Body of pancreas (tissue), 4 donors: Measurements from ENCODE around the gene ZNF534. TPM values are rescaled to one million over a fixed set of nuclear protein-coding genes. Genes with fewer than 3 reads are reported as not detected.

Experiments
- ATAC-seq: fragments of 150-250 bp; one replicate; pipeline ENCODE4 v1.9.1; 2016
- DNase-seq, 4 donors: peaks; one replicate each; pipeline ENCODE4 v3.0.0-alpha.2; 2019
- H3K27ac ChIP-seq, 4 donors: fragments of 200-600 bp; sonication (generic); 1 replicate in 3 of 4; 2 replicates in 1 of 4; pipeline versions ENCODE4 v1.5.1 to v1.6.1; 2016 to 2019; ENCODE audit warnings: mild to moderate bottlenecking in 1 of 4, mixed read lengths in 1 of 4, moderate library complexity in 1 of 4
- H3K27me3 ChIP-seq, 2 donors: fragments of 200-600 bp; sonication (generic); one replicate each; pipeline ENCODE4 v1.6.0; 2016; ENCODE audit warnings: mild to moderate bottlenecking in 1 of 2
- H3K36me3 ChIP-seq, 2 donors: fragments of 200-600 bp; sonication (generic); replicated peaks in 1 of 2; 2 replicates each; pipeline ENCODE4 v1.5.1; 2016; ENCODE audit warnings: low read depth in 2 of 2; ENCODE audit not compliant: insufficient read depth in 1 of 2
- H3K4me1 ChIP-seq: fragments of 200-600 bp; sonication (generic); one replicate; pipeline ENCODE4 v1.6.0; 2016
- H3K4me3 ChIP-seq, 2 donors: fragments of 200-600 bp; sonication (generic); 1 replicate in 1 of 2; 2 replicates in 1 of 2; pipeline ENCODE4 v1.5.1; 2016 to 2019
- H3K9me3 ChIP-seq, 3 donors: fragments of 200-600 bp; sonication (generic); 1 replicate in 2 of 3; 2 replicates in 1 of 3; pipeline ENCODE4 v1.5.1; 2016
- POLR2A ChIP-seq, 3 donors: fragments of 450-650 bp; IDR thresholded peaks; one replicate each; pipeline ENCODE4 v1.6.1; 2016; ENCODE audit warnings: antibody characterized with exemption in 3 of 3, mild to moderate bottlenecking in 2 of 3
- WGBS, 2 donors: methylation state at CpG; one replicate each; pipeline ENCODE4 v1.1.5; 2017; 5-methylcytosine and 5-hydroxymethylcytosine counted together
- intact Hi-C: fragments of 100-400 bp; cut with DNase I; formaldehyde crosslinking; loops from one replicate; pipeline ENCODE4 v1.15.1; 2023
- total RNA-seq, 2 donors: library from RNA; depleted of rRNA; stranded (reverse); fragments of >200 nt; gene quantifications; one replicate each; pipeline ENCODE4 v1.1.0, GENCODE V29; 2016
- TF ChIP-seq, protein P1 (sequence below), 7 experiments: fragments of 450-650 bp in 4 of 7; fragments of 200-600 bp in 3 of 7; sonication (generic) in 3 of 7; IDR thresholded peaks; one replicate each; pipeline ENCODE4 v1.5.1; 2016 to 2019; ENCODE audit warnings: antibody characterized with exemption in 7 of 7

ZNF534 gene
- total RNA-seq, 2 donors from 2014 or later, result not detected

DNA sequence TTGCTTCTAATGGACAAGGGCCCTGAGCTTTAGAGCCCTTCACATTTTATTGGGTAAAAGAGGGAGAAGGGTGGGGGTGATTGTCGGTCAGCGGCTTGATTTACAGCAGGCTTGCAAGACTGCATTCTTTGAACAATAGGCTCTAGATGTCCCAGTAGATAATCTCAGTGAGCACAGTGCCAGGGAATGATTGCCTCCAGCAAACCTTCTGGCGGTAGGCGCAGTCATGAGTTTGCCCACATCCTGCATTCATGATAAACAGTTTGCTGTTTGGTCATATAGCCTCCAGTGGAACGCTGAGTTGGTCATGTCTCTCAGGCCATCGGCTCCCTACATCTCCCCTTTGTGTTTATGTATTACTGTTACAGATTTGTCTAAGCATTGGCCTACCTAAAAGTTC is 18.7 kb upstream of the ZNF534 start:
- no peak overlapping the region for H3K27ac ChIP-seq
- H3K36me3 ChIP-seq, result peaks cover 30% of the 10 kb centered on the region in 2 donors
- H3K9me3 ChIP-seq, result peaks cover 0 to 46% (median 0%) of the 10 kb centered on the region in 3 donors
- ATAC-seq (no peak), DNase-seq (no peak)
- intact Hi-C loops, result no loop called here
- TF ChIP-seq, protein P1, sequence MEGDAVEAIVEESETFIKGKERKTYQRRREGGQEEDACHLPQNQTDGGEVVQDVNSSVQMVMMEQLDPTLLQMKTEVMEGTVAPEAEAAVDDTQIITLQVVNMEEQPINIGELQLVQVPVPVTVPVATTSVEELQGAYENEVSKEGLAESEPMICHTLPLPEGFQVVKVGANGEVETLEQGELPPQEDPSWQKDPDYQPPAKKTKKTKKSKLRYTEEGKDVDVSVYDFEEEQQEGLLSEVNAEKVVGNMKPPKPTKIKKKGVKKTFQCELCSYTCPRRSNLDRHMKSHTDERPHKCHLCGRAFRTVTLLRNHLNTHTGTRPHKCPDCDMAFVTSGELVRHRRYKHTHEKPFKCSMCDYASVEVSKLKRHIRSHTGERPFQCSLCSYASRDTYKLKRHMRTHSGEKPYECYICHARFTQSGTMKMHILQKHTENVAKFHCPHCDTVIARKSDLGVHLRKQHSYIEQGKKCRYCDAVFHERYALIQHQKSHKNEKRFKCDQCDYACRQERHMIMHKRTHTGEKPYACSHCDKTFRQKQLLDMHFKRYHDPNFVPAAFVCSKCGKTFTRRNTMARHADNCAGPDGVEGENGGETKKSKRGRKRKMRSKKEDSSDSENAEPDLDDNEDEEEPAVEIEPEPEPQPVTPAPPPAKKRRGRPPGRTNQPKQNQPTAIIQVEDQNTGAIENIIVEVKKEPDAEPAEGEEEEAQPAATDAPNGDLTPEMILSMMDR (IDR thresholded peaks at IDR 0.05), result no peak
- no peak for TF ChIP-seq POLR2A (IDR thresholded peaks at IDR 0.05)
- no peaks in the 10 kb centered on the region for H3K27me3 ChIP-seq
- 97 to 98% methylated on average over 6 of the region's 6 CpGs for WGBS, 2 donors
- no peak overlapping the region for H3K4me3 ChIP-seq
- H3K4me1 ChIP-seq, result no peaks in the 10 kb centered on the region

DNA sequence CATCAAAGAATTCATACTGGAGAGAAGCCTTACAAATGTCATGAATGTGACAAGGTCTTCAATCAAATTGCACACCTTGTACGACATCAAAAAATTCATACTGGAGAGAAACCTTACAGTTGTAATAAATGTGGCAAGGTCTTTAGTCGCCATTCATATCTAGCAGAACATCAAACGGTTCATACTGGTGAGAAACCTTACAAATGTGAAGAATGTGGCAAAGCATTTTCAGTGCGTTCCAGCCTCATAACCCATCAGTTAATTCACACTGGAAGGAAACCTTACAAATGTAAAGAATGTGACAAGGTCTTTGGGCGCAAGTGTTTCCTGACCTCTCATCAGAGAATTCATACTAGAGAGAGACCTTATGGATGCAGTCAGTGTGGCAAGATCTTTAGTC is 13.2 kb upstream of the ZNF534 start:
- 82 to 90% methylated on average over 5 of the region's 5 CpGs for WGBS, 2 donors
- Histone ChIP-seq H3K27ac (no peak overlapping the region), H3K27me3 (no peaks in the 10 kb centered on the region), H3K36me3 (peaks cover 0 to 8% of the 10 kb centered on the region in 2 donors), H3K9me3 (peaks cover 0 to 62% (median 0%) of the 10 kb centered on the region in 3 donors), H3K4me1 (no peaks in the 10 kb centered on the region), H3K4me3 (no peak overlapping the region)
- TF ChIP-seq, protein P1 (IDR thresholded peaks at IDR 0.05), result no peak
- no peak for TF ChIP-seq POLR2A (IDR thresholded peaks at IDR 0.05)
- no peak for ATAC-seq
- intact Hi-C loops, result no loop called here
- DNase-seq, result no peak

DNA sequence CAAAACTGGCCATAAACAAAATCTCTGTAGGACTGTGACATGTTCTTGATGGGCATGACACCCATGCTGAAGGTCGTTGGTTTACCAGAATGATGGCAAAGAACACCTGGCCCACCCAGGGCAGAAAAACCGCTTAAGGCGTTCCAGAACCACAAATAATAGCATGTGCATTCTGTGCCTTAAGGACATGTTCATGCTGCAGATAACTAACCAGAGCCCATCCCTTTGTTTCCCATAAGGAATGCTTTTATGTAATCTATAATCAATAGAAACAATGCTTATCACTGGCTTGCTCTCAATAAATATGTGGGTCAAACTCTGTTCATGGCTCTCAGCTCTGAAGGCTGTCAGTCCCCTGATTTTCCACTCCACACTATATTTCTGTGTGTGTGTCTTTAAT is 13.2 kb downstream of the ZNF534 start:
- DNase-seq, result no peak
- ATAC-seq, result no peak
- no peak overlapping the region for H3K27ac ChIP-seq
- no peak for TF ChIP-seq POLR2A (IDR thresholded peaks at IDR 0.05)
- TF ChIP-seq, protein P1 (IDR thresholded peaks at IDR 0.05), result no peak
- WGBS, 2 donors, result 52 to 61% methylated on average over 3 of the region's 3 CpGs
- H3K36me3 ChIP-seq, result no peaks in the 10 kb centered on the region
- peaks cover 0 to 29% (median 0%) of the 10 kb centered on the region in 3 donors for H3K9me3 ChIP-seq
- intact Hi-C loops, result no loop called here
- H3K4me3 ChIP-seq, result no peak overlapping the region
- H3K27me3 ChIP-seq, result no peaks in the 10 kb centered on the region
- no peaks in the 10 kb centered on the region for H3K4me1 ChIP-seq

DNA sequence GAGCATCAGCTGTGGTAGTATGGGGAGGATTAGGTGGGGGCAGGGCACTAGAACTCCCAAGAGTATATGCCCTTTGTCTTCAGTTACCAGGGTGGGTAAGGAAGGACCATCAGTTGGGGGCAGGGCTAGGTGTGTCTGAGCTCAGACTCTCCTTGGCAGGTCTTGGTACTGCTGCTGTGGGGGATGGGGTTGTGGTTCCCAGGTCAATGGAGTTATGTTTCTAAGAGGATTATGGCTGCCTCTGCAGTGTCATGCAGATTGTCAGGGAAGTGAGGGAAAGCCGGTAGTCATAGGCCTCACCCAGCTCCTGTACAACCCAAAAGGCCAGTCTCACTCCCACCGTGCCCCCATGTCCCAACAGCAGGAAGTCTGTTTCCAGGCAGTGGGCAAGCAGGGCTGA is 15.6 kb downstream of the ZNF534 start:
- TF ChIP-seq, protein P1 (IDR thresholded peaks at IDR 0.05), result no peak
- DNase-seq (no peak), ATAC-seq (no peak)
- WGBS, 2 donors, result 38% methylated on average over 2 of the region's 2 CpGs; no CpG with 5 or more reads in 1 of the 2 donors
- Histone ChIP-seq H3K4me3 (no peak overlapping the region), H3K4me1 (no peaks in the 10 kb centered on the region), H3K36me3 (no peaks in the 10 kb centered on the region), H3K9me3 (peaks cover 0 to 25% (median 0%) of the 10 kb centered on the region in 3 donors), H3K27ac (no peak overlapping the region), H3K27me3 (no peaks in the 10 kb centered on the region)
- intact Hi-C loops, result no loop called here

DNA sequence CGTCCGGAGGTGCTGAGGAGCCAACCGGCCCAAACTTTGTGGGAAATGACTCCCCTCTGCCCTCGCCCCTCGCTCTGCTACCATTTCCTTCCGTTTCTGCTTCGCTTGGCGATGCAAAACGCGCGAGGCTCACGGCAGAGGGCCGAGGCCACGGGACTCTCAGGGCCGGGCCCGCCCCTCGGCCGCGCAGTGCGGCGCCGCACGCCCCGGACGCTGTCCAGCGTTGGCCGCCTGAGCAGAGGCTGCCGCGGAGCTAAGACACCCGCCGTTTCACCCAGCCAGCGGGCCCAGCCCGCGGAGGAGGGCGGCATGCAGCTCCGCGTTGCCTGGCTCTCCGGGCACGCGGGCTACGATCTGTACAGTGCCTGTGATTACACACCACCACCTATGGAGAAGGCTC is 22.3 kb downstream of the ZNF534 start:
- WGBS, 2 donors, result 19 to 38% methylated on average over 5 to 35 of the region's 41 CpGs
- intact Hi-C loops, result no loop called here

More for the DNA sequence above, 22.3 kb downstream of the ZNF534 start:
- H3K4me1 ChIP-seq, result peaks cover 11% of the 10 kb centered on the region
- TF ChIP-seq, protein P1 (IDR thresholded peaks at IDR 0.05), result no peak
- no peak for TF ChIP-seq POLR2A (IDR thresholded peaks at IDR 0.05)
- H3K27ac ChIP-seq, result no peak overlapping the region
- peaks cover 0 to 57% (median 7%) of the 10 kb centered on the region in 3 donors for H3K9me3 ChIP-seq
- ATAC-seq (no peak), DNase-seq (no peak)
- no peak overlapping the region for H3K4me3 ChIP-seq
- no peaks in the 10 kb centered on the region for H3K36me3 ChIP-seq
- no peaks in the 10 kb centered on the region for H3K27me3 ChIP-seq
